ENCODE measurements around the gene NFKBIB. TPM values are rescaled to one million over a fixed set of nuclear protein-coding genes. Genes with fewer than 3 reads are reported as not detected.

NFKBIB gene
- 36.3 and 37.3 TPM in 2 replicates for total RNA-seq (2021; fragmentation: NEBNext Ultra II Directional; extraction: Animal tissue kit (Norgen Biotek cat#: 25700))
- 44.1 and 62.3 TPM in 2 replicates for polyA plus RNA-seq (2011; rRNA removed)
- 45.6 TPM for polyA plus RNA-seq (2011; cell fraction: cytosol; rRNA removed)
- 28.5 TPM for polyA plus RNA-seq (2011; cell fraction: nucleus; rRNA removed)
- 31.4 to 41.1 TPM (median 35.3 TPM) in 4 replicates for polyA plus RNA-seq (2012, experiment 1 of 2)
- 23.4 TPM for polyA plus RNA-seq (2012, experiment 2 of 2)
- 26.4 TPM for polyA plus RNA-seq (2013, experiment 1 of 2)
- polyA plus RNA-seq (2013, experiment 2 of 2): 24.3 TPM
- polyA minus RNA-seq (2011; rRNA and poly(A)+ RNA removed): 4.9 and 5.8 TPM in 2 replicates
- polyA minus RNA-seq (2011; cell fraction: cytosol; rRNA and poly(A)+ RNA removed): 14.2 TPM
- 8.0 TPM for polyA minus RNA-seq (2011; cell fraction: nucleus; rRNA and poly(A)+ RNA removed)
- long read RNA-seq, experiment 1, transcript NFKBIB-201 (6 exons, 1,159 nt): major isoform, 17 of 25 reads
- long read RNA-seq, experiment 1, partial matches to known transcripts: 5 of 25 reads
- long read RNA-seq, experiment 1, other reads (novel, unspliced or antisense): 3 of 25 reads
- long read RNA-seq, experiment 2, partial matches to known transcripts: 0 of 18 reads
- long read RNA-seq, experiment 2, other reads (novel, unspliced or antisense): 18 of 18 reads

GRCh38 chr19:38899447-38900201 is at the start of gene NFKBIB, which contains the start of gene SIRT2:
Gene NFKBIB (plus strand): TSS chr19:38899969. CDS start chr19:38900033, 64 bp downstream.
Gene SIRT2 (minus strand): TSS chr19:38899618. CDS start chr19:38899521, 97 bp downstream.
- peak within 1 kb of the TSS; percentile 62 to 83 (median 77) for H3K9ac ChIP-seq (replicated peaks in 1 of 4; ENCODE audit: extremely low read depth in 1 of 4, low read depth in 3 of 4, low read length in 3 of 4)
- peak within 1 kb of the TSS; percentile 90 to 94 for H3K4me2 ChIP-seq (ENCODE audit: insufficient read depth in 1 of 2, low read depth in 2 of 2, low read length in 2 of 2)
- peaks cover 0 to 16% of the 10 kb centered on the region in 2 experiments; a peak in 2 of 4 replicates for H3K79me2 ChIP-seq (ENCODE audit: control insufficient read depth in 1 of 2, insufficient read depth in 2 of 2, low read length in 2 of 2)
- WGBS, 2 experiments (ENCODE audit: extremely low coverage in 1 of 2, insufficient coverage in 1 of 2, insufficient read length in 1 of 2, insufficient replicate concordance in 2 of 2, low coverage in 1 of 2, low lambda C conversion rate in 2 of 2, missing lambda C conversion rate in 1 of 2): 2% methylated on average over 59 of the region's 64 CpGs; no CpG with 5 or more reads in 1 of the 2 experiments
- H3K14ac ChIP-seq (ENCODE audit: insufficient read length): no peak within 1 kb of the TSS
- peak within 1 kb of the TSS; percentile 80 for H3K27ac ChIP-seq (ENCODE audit: low read depth, low read length)
- peaks cover 13% of the 10 kb centered on the region; the same call in 1 of the 2 replicates for H3K23me2 ChIP-seq (ENCODE audit: low read depth, low read length)
- H3K4me1 ChIP-seq (replicated peaks in 1 of 4; ENCODE audit: control insufficient read depth in 3 of 4, insufficient read depth in 4 of 4, low read length in 3 of 4): peaks cover 0 to 9% (median 3%) of the 10 kb centered on the region in 4 experiments; a peak in 4 of 7 replicates
- peak within 1 kb of the TSS; percentile 86 for H4K8ac ChIP-seq (ENCODE audit: extremely low read depth, insufficient read depth, low read length)
- no peak within 1 kb of the TSS for H2BK15ac ChIP-seq (ENCODE audit: low read length)
- POLR2A ChIA-PET (ENCODE audit: partially characterized antibody): interaction anchor here (0.6 to 2.5 kb wide), 20 partner anchors 10 to 1534 kb away, joined by 3 to 11 read pairs (median 4); partner anchors contain the start of genes CCER2, ECH1, FBXO17 and MRPS12
- H2AK5ac ChIP-seq (ENCODE audit: low read depth, low read length): no peak within 1 kb of the TSS
- H3K56ac ChIP-seq (replicated peaks; ENCODE audit: insufficient read length, low read depth, low read length): no peak within 1 kb of the TSS
- CTCF ChIA-PET (ENCODE audit: partially characterized antibody): interaction anchor here (0.9 to 2.3 kb wide), 7 partner anchors 12 to 152 kb away, joined by 3 to 11 read pairs (median 5); partner anchors contain the start of genes CCER2, MRPS12 and SARS2
- H4K5ac ChIP-seq (ENCODE audit: insufficient read length, low read depth, low read length): peak within 1 kb of the TSS; percentile 58
- no peak within 1 kb of the TSS for H2BK12ac ChIP-seq (ENCODE audit: low read depth, low read length)
- H2AFZ ChIP-seq (ENCODE audit: low read length): peak within 1 kb of the TSS; percentile 83; the same call in 1 of the 2 replicates
- FAIRE-seq (peak; percentile 88), DNase-seq (ENCODE audit: low read depth in 1 of 2, low spot score in 2 of 2) (peak; percentile 96 to 98)
- peak within 1 kb of the TSS; percentile 52 for H4K91ac ChIP-seq (replicated peaks; ENCODE audit: insufficient read length, low read length)
- no peak within 1 kb of the TSS for H2BK5ac ChIP-seq (ENCODE audit: low read depth, low read length)
- 0 out of 4 replicates have a peak, but pooled peaks cover 0 to 2% of the 10 kb centered on the region in 2 experiments for H3K9me3 ChIP-seq (ENCODE audit: insufficient read depth in 2 of 2, low read depth in 1 of 2, low read length in 1 of 2)
- peaks cover 0 to 1% of the 10 kb centered on the region in 2 experiments for H4K20me1 ChIP-seq (replicated peaks in 1 of 2; ENCODE audit: control insufficient read depth in 1 of 2, insufficient read depth in 2 of 2, low read length in 2 of 2)
- H2BK120ac ChIP-seq (replicated peaks; ENCODE audit: low read depth, low read length): no peak within 1 kb of the TSS
- no peaks in the 10 kb centered on the region; a peak in 2 of 8 replicates for H3K36me3 ChIP-seq (ENCODE audit: control insufficient read depth in 2 of 4, insufficient read depth in 4 of 4, low read length in 3 of 4)
- H3K4ac ChIP-seq (replicated peaks; ENCODE audit: insufficient read length, low read depth, low read length): peak within 1 kb of the TSS; percentile 1
- no peak within 1 kb of the TSS for H2BK20ac ChIP-seq (ENCODE audit: low read length)
- H3K18ac ChIP-seq (ENCODE audit: extremely low read depth, low read length): peak within 1 kb of the TSS; percentile 66
- H3K23ac ChIP-seq (ENCODE audit: insufficient read length): no peak within 1 kb of the TSS
- H3K4me3 ChIP-seq (ENCODE audit: extremely low read depth in 1 of 4, insufficient read depth in 2 of 4, low read depth in 3 of 4, low read length in 4 of 4): peak within 1 kb of the TSS; percentile 74 to 90 (median 84)
- peaks cover 0 to 9% (median 4%) of the 10 kb centered on the region in 4 experiments; a peak in 3 of 7 replicates for H3K27me3 ChIP-seq (replicated peaks in 1 of 4; ENCODE audit: control insufficient read depth in 3 of 4, extremely low read depth in 1 of 4, insufficient read depth in 3 of 4, low read length in 3 of 4)
- no peaks in the 10 kb centered on the region; the same call in 1 of the 2 replicates for H3K79me1 ChIP-seq (ENCODE audit: low read depth, low read length)
- TF ChIP-seq CTCF (IDR thresholded peaks at IDR 0.05; ENCODE audit: control extremely low read depth in 1 of 3, insufficient read depth in 1 of 3, low read depth in 1 of 3, low read length in 3 of 3): peak in 1 of 3 experiments; percentile 1; a peak in 1 of 4 replicates
- TF ChIP-seq KDM1A (IDR thresholded peaks at IDR 0.05; ENCODE audit: borderline replicate concordance, low read length): 0 out of 2 replicates have a peak, but pooled peaks have one; percentile 38
- no peak for TF ChIP-seq CBX5 (IDR thresholded peaks at IDR 0.05; ENCODE audit: low read depth, low read length)
- peak; percentile 96 for TF ChIP-seq SP1 (IDR thresholded peaks at IDR 0.05; ENCODE audit: low read depth, low read length)
- peak; percentile 23 for TF ChIP-seq CEBPB (IDR thresholded peaks at IDR 0.05; ENCODE audit: low read depth, low read length)

Data from H1 (cell line).